Measurements from ENCODE around the gene GLI1.
"Not testable (repeated sequence)": the region's sequence is repeated elsewhere in the genome, so short reads cannot be mapped to it uniquely, and the experiment has no call there.

Gene GLI1

GRCh38 chr12:57476993-57477709 lies 17.6 kb downstream of the GLI1 start:
- no peak for DNase-seq

- no peak for DNase-seq
Observed at GRCh38 chr12:57477710-57478681, 18.4 kb downstream of the GLI1 start.

- no peak for DNase-seq
Observed at GRCh38 chr12:57479043-57479375, 19.4 kb downstream of the GLI1 start.

GRCh38 chr12:57479376-57480115 lies 20.0 kb downstream of the GLI1 start, which contains the start of gene ARHGAP9:
TSS of gene ARHGAP9 (minus strand) at chr12:57479866. CDS start at chr12:57479406, 460 bp downstream.
- no peak for DNase-seq

GRCh38 chr12:57481671-57482070 lies 22.1 kb downstream of the GLI1 start:
- DNase-seq, result no peak

- DNase-seq, result no peak
Observed at GRCh38 chr12:57483466-57483865, 23.9 kb downstream of the GLI1 start.

GRCh38 chr12:57485695-57486094 lies 26.1 kb downstream of the GLI1 start:
- DNase-seq, result no peak

- no peak for DNase-seq
Observed at GRCh38 chr12:57487055-57487596, 27.5 kb downstream of the GLI1 start.

- peak; percentile 84 for DNase-seq
Observed at GRCh38 chr12:57487597-57488401, 28.2 kb downstream of the GLI1 start, which contains the start of gene MARS1. TSS of gene MARS1 (plus strand) at chr12:57488068. CDS start at chr12:57488091, 23 bp downstream.

GRCh38 chr12:57488402-57489156 lies 29.0 kb downstream of the GLI1 start:
- peak; percentile 42 for DNase-seq

GRCh38 chr12:57489157-57489641 lies 29.6 kb downstream of the GLI1 start:
- no peak for DNase-seq

- DNase-seq, result no peak
Observed at GRCh38 chr12:57490126-57490525, 30.5 kb downstream of the GLI1 start.

- DNase-seq, result no peak
Observed at GRCh38 chr12:57491393-57492280, 32.1 kb downstream of the GLI1 start.

- DNase-seq, result not testable (repeated sequence)
Observed at GRCh38 chr12:57495051-57495701, 35.6 kb downstream of the GLI1 start.

GRCh38 chr12:57496822-57497221 lies 37.2 kb downstream of the GLI1 start:
- DNase-seq, result no peak

GRCh38 chr12:57497223-57498131 lies 37.9 kb downstream of the GLI1 start:
- DNase-seq, result no peak

- no peak for DNase-seq
Observed at GRCh38 chr12:57498132-57498502, 38.5 kb downstream of the GLI1 start.

GRCh38 chr12:57498571-57498970 lies 39.0 kb downstream of the GLI1 start:
- no peak for DNase-seq

All from NCI-H524 treated with DMSO at 0.1 percent for 48 hours (cell line).